MG63 (cell line): ENCODE data around the gene USP22. TPM values are rescaled to one million over a fixed set of nuclear protein-coding genes. Genes with fewer than 3 reads are reported as not detected.

Experiments
- DNase-seq: peaks from one replicate; pipeline ENCODE4 v3.0.0-alpha.2; 2020
- H3K27me3 ChIP-seq: fragments of 250-450 bp; sonication (Bioruptor Pico); 2 replicates; pipeline ENCODE4 v1.5.1; 2020; ENCODE audit warnings: mild to moderate bottlenecking, moderate library complexity
- H3K36me3 ChIP-seq: fragments of 250-450 bp; sonication (Bioruptor Pico); 2 replicates; pipeline ENCODE4 v1.5.1; 2020; ENCODE audit warnings: mild to moderate bottlenecking, moderate library complexity
- H3K4me3 ChIP-seq: fragments of 250-450 bp; sonication (Bioruptor Pico); 2 replicates; pipeline ENCODE4 v1.5.1; 2020; ENCODE audit warnings: mild to moderate bottlenecking, moderate library complexity
- H3K9me3 ChIP-seq: fragments of 250-450 bp; sonication (Bioruptor Pico); 2 replicates; pipeline ENCODE4 v1.5.1; 2020; ENCODE audit warnings: mild to moderate bottlenecking, moderate library complexity
- total RNA-seq: library from RNA; depleted of rRNA; stranded (reverse); fragments of >200 nt; shearing (Covaris generic); gene quantifications from 2 replicates; pipeline ENCODE4 v1.2.3, GENCODE V29; 2014; ENCODE audit warnings: low replicate concordance

Gene USP22
- total RNA-seq, 1 experiment from 2014 or later = 188 TPM

- no peak for DNase-seq
- Histone ChIP-seq H3K36me3 (peaks cover 87% of the 10 kb centered on the region), H3K4me3 (no peak overlapping the region), H3K27me3 (no peaks in the 10 kb centered on the region), H3K9me3 (peaks cover 17% of the 10 kb centered on the region)
Measured at GRCh38 chr17:21033350-21033749, 9.5 kb downstream of the USP22 start.

GRCh38 chr17:21031756-21032396 lies 10.9 kb downstream of the USP22 start:
- DNase-seq = no peak
- H3K27me3 ChIP-seq = no peaks in the 10 kb centered on the region
- no peak overlapping the region for H3K4me3 ChIP-seq
- H3K9me3 ChIP-seq = peaks cover 18% of the 10 kb centered on the region
- peaks cover 87% of the 10 kb centered on the region for H3K36me3 ChIP-seq

GRCh38 chr17:21030375-21030774 lies 12.4 kb downstream of the USP22 start:
- no peak for DNase-seq
- H3K4me3 ChIP-seq = no peak overlapping the region
- peaks cover 18% of the 10 kb centered on the region for H3K9me3 ChIP-seq
- H3K36me3 ChIP-seq = peaks cover 90% of the 10 kb centered on the region
- no peaks in the 10 kb centered on the region for H3K27me3 ChIP-seq

- no peaks in the 10 kb centered on the region for H3K27me3 ChIP-seq
- H3K9me3 ChIP-seq = peaks cover 15% of the 10 kb centered on the region
- no peak for DNase-seq
- no peak overlapping the region for H3K4me3 ChIP-seq
- peaks cover 91% of the 10 kb centered on the region for H3K36me3 ChIP-seq
Measured at GRCh38 chr17:21029515-21029914, 13.3 kb downstream of the USP22 start.

- Histone ChIP-seq H3K4me3 (no peak overlapping the region), H3K27me3 (no peaks in the 10 kb centered on the region), H3K9me3 (peaks cover 15% of the 10 kb centered on the region), H3K36me3 (peaks cover 91% of the 10 kb centered on the region)
- no peak for DNase-seq
Measured at GRCh38 chr17:21029036-21029435, 13.8 kb downstream of the USP22 start.

- Histone ChIP-seq H3K4me3 (no peak overlapping the region), H3K9me3 (peaks cover 15% of the 10 kb centered on the region), H3K27me3 (no peaks in the 10 kb centered on the region), H3K36me3 (peaks cover 91% of the 10 kb centered on the region)
- DNase-seq = no peak
Measured at GRCh38 chr17:21028192-21028591, 14.6 kb downstream of the USP22 start.

GRCh38 chr17:21027031-21027430 lies 15.8 kb downstream of the USP22 start:
- DNase-seq = no peak
- Histone ChIP-seq H3K36me3 (peaks cover 91% of the 10 kb centered on the region), H3K4me3 (no peak overlapping the region), H3K9me3 (peaks cover 13% of the 10 kb centered on the region), H3K27me3 (no peaks in the 10 kb centered on the region)

- peaks cover 13% of the 10 kb centered on the region for H3K9me3 ChIP-seq
- H3K27me3 ChIP-seq = no peaks in the 10 kb centered on the region
- H3K4me3 ChIP-seq = no peak overlapping the region
- DNase-seq = no peak
- peaks cover 96% of the 10 kb centered on the region for H3K36me3 ChIP-seq
Measured at GRCh38 chr17:21025451-21025850, 17.4 kb downstream of the USP22 start.

- no peak for DNase-seq
- H3K36me3 ChIP-seq = peaks cover 94% of the 10 kb centered on the region
Measured at GRCh38 chr17:21024024-21024423, 18.8 kb downstream of the USP22 start.

GRCh38 chr17:21021208-21021803 lies 21.5 kb downstream of the USP22 start:
- H3K4me3 ChIP-seq = no peak overlapping the region
- H3K36me3 ChIP-seq = peaks cover 94% of the 10 kb centered on the region
- no peak for DNase-seq
- no peaks in the 10 kb centered on the region for H3K27me3 ChIP-seq
- no peaks in the 10 kb centered on the region for H3K9me3 ChIP-seq

More at GRCh38 chr17:21024024-21024423, 18.8 kb downstream of the USP22 start:
- Histone ChIP-seq H3K4me3 (no peak overlapping the region), H3K9me3 (peaks cover 6% of the 10 kb centered on the region), H3K27me3 (no peaks in the 10 kb centered on the region)

GRCh38 chr17:21020622-21021021 lies 22.2 kb downstream of the USP22 start:
- H3K4me3 ChIP-seq = no peak overlapping the region
- H3K9me3 ChIP-seq = no peaks in the 10 kb centered on the region
- no peak for DNase-seq
- H3K36me3 ChIP-seq = peaks cover 94% of the 10 kb centered on the region
- no peaks in the 10 kb centered on the region for H3K27me3 ChIP-seq

GRCh38 chr17:21019976-21020586 lies 22.7 kb downstream of the USP22 start:
- Histone ChIP-seq H3K4me3 (no peak overlapping the region), H3K9me3 (no peaks in the 10 kb centered on the region), H3K27me3 (no peaks in the 10 kb centered on the region), H3K36me3 (peaks cover 94% of the 10 kb centered on the region)
- no peak for DNase-seq

GRCh38 chr17:21018894-21019293 lies 23.9 kb downstream of the USP22 start:
- H3K9me3 ChIP-seq = no peaks in the 10 kb centered on the region
- no peak for DNase-seq
- H3K36me3 ChIP-seq = peaks cover 94% of the 10 kb centered on the region
- H3K4me3 ChIP-seq = no peak overlapping the region
- no peaks in the 10 kb centered on the region for H3K27me3 ChIP-seq

GRCh38 chr17:21017861-21018260 lies 24.9 kb downstream of the USP22 start:
- Histone ChIP-seq H3K27me3 (no peaks in the 10 kb centered on the region), H3K9me3 (no peaks in the 10 kb centered on the region), H3K36me3 (peaks cover 95% of the 10 kb centered on the region), H3K4me3 (no peak overlapping the region)
- DNase-seq = no peak

GRCh38 chr17:21017256-21017655 lies 25.6 kb downstream of the USP22 start:
- Histone ChIP-seq H3K36me3 (peaks cover 97% of the 10 kb centered on the region), H3K4me3 (no peak overlapping the region), H3K9me3 (no peaks in the 10 kb centered on the region), H3K27me3 (no peaks in the 10 kb centered on the region)
- no peak for DNase-seq

- peaks cover 97% of the 10 kb centered on the region for H3K36me3 ChIP-seq
- H3K27me3 ChIP-seq = no peaks in the 10 kb centered on the region
Measured at GRCh38 chr17:21016826-21017225, 26.0 kb downstream of the USP22 start.

GRCh38 chr17:21015564-21015963 lies 27.2 kb downstream of the USP22 start:
- peaks cover 97% of the 10 kb centered on the region for H3K36me3 ChIP-seq
- no peaks in the 10 kb centered on the region for H3K9me3 ChIP-seq
- no peaks in the 10 kb centered on the region for H3K27me3 ChIP-seq
- no peak overlapping the region for H3K4me3 ChIP-seq
- no peak for DNase-seq

More at GRCh38 chr17:21016826-21017225, 26.0 kb downstream of the USP22 start:
- no peak for DNase-seq
- no peak overlapping the region for H3K4me3 ChIP-seq
- no peaks in the 10 kb centered on the region for H3K9me3 ChIP-seq

GRCh38 chr17:21014498-21014897 lies 28.3 kb downstream of the USP22 start:
- no peaks in the 10 kb centered on the region for H3K27me3 ChIP-seq
- H3K36me3 ChIP-seq = peaks cover 93% of the 10 kb centered on the region
- no peak for DNase-seq
- no peaks in the 10 kb centered on the region for H3K9me3 ChIP-seq
- H3K4me3 ChIP-seq = no peak overlapping the region
